ENCODE measurements around the gene TMEM131L.
"Not testable (repeated sequence)": the region's sequence is repeated elsewhere in the genome, so short reads cannot be mapped to it uniquely, and the experiment has no call there.

The TMEM131L gene

GRCh38 chr4:153499005-153499404 lies 32.8 kb downstream of the TMEM131L start:
- DNase-seq (ENCODE audit: low spot score), result no peak

- DNase-seq (ENCODE audit: low spot score), result no peak
These were observed 35.4 kb downstream of the TMEM131L start for GRCh38 chr4:153501578-153501977.

GRCh38 chr4:153502584-153502983 lies 36.4 kb downstream of the TMEM131L start:
- DNase-seq (ENCODE audit: low spot score), result no peak

GRCh38 chr4:153506341-153507309 lies 40.5 kb downstream of the TMEM131L start:
- DNase-seq (ENCODE audit: low spot score), result no peak

GRCh38 chr4:153507310-153508073 lies 41.3 kb downstream of the TMEM131L start:
- DNase-seq (ENCODE audit: low spot score), result no peak

GRCh38 chr4:153509212-153509611 lies 43.1 kb downstream of the TMEM131L start:
- not testable (repeated sequence) for DNase-seq (ENCODE audit: low spot score)

- no peak for DNase-seq (ENCODE audit: low spot score)
These were observed 43.6 kb downstream of the TMEM131L start for GRCh38 chr4:153509724-153510123.

- no peak for DNase-seq (ENCODE audit: low spot score)
These were observed 44.3 kb downstream of the TMEM131L start for GRCh38 chr4:153510252-153511001.

- no peak for DNase-seq (ENCODE audit: low spot score)
These were observed 44.9 kb downstream of the TMEM131L start for GRCh38 chr4:153511104-153511503.

GRCh38 chr4:153512162-153512852 lies 46.1 kb downstream of the TMEM131L start:
- DNase-seq (ENCODE audit: low spot score), result no peak

GRCh38 chr4:153512952-153513500 lies 46.9 kb downstream of the TMEM131L start:
- DNase-seq (ENCODE audit: low spot score), result no peak

GRCh38 chr4:153513596-153513995 lies 47.4 kb downstream of the TMEM131L start:
- DNase-seq (ENCODE audit: low spot score), result no peak

- DNase-seq (ENCODE audit: low spot score), result no peak
These were observed 47.9 kb downstream of the TMEM131L start for GRCh38 chr4:153514001-153514526.

- no peak for DNase-seq (ENCODE audit: low spot score)
These were observed 48.7 kb downstream of the TMEM131L start for GRCh38 chr4:153514688-153515426.

GRCh38 chr4:153517159-153517558 lies 51.0 kb downstream of the TMEM131L start:
- no peak for DNase-seq (ENCODE audit: low spot score)

GRCh38 chr4:153518001-153518400 lies 51.8 kb downstream of the TMEM131L start:
- DNase-seq (ENCODE audit: low spot score), result no peak

GRCh38 chr4:153518637-153519389 lies 52.7 kb downstream of the TMEM131L start:
- peak; percentile 36 for DNase-seq (ENCODE audit: low spot score)

- no peak for DNase-seq (ENCODE audit: low spot score)
These were observed 53.5 kb downstream of the TMEM131L start for GRCh38 chr4:153519687-153520086.

- no peak for DNase-seq (ENCODE audit: low spot score)
These were observed 54.1 kb downstream of the TMEM131L start for GRCh38 chr4:153520227-153520626.

All from activated CD4-positive, alpha-beta T cell treated with anti-CD3 and anti-CD28 coated beads, Interleukin-2, Interleukin-4, amounts not matched to agents 100 ng/mL and 50 ng/mL, durations not matched to agents 16 hours and 8 hours (primary cell).